ENCODE results near the gene ARL15. TPM values are rescaled to one million over a fixed set of nuclear protein-coding genes. Genes with fewer than 3 reads are reported as not detected.

The ARL15 gene
- total and polyA plus RNA-seq, 4 donors, result 5.0 to 24.8 (median 13.3) TPM

GRCh38 chr5:54117957-54118356 is 192.4 kb downstream of the ARL15 start:
- no peak overlapping the region for H3K9ac ChIP-seq (ENCODE audit: low read depth in 1 of 2, low read length in 2 of 2)
- no peaks in the 10 kb centered on the region for H3K4me1 ChIP-seq (ENCODE audit: control insufficient read depth in 4 of 4, insufficient read depth in 4 of 4, low read length in 3 of 4)
- no peaks in the 10 kb centered on the region for H3K27me3 ChIP-seq (ENCODE audit: control insufficient read depth in 4 of 4, insufficient read depth in 4 of 4, low read length in 3 of 4)
- WGBS, result 93% methylated on average over 2 of the region's 2 CpGs
- H3K9me3 ChIP-seq (ENCODE audit: control insufficient read depth in 4 of 4, low read length in 3 of 4), result no peaks in the 10 kb centered on the region
- no peaks in the 10 kb centered on the region for H3K36me3 ChIP-seq (ENCODE audit: control insufficient read depth in 4 of 4, insufficient read depth in 3 of 4, low read depth in 1 of 4, low read length in 3 of 4)
- H3K4me3 ChIP-seq (ENCODE audit: low read depth in 1 of 3, low read length in 3 of 3), result no peak overlapping the region
- TF ChIP-seq RXRA (IDR thresholded peaks at IDR 0.05) (no peak), HNF4G (IDR thresholded peaks at IDR 0.05) (no peak), GABPA (IDR thresholded peaks at IDR 0.05 in 1 of 2, conservative IDR thresholded peaks at IDR 0.05 in 1 of 2) (no peak), FOXA2 (IDR thresholded peaks at IDR 0.05) (no peak), JUND (IDR thresholded peaks at IDR 0.05) (no peak), YY1 (IDR thresholded peaks at IDR 0.05) (no peak), ZBTB33 (IDR thresholded peaks at IDR 0.05) (no peak), HNF4A (conservative IDR thresholded peaks at IDR 0.05) (no peak), ATF3 (IDR thresholded peaks at IDR 0.05) (no peak), SP1 (IDR thresholded peaks at IDR 0.05) (no peak), REST (IDR thresholded peaks at IDR 0.05) (no peak)
- DNase-seq (ENCODE audit: low spot score), result no peak
- no peak overlapping the region for H3K27ac ChIP-seq (ENCODE audit: low read depth in 1 of 2, low read length in 2 of 2)

GRCh38 chr5:54115735-54116403 is 194.5 kb downstream of the ARL15 start:
- no peak overlapping the region for H3K27ac ChIP-seq (ENCODE audit: low read depth in 1 of 2, low read length in 2 of 2)
- TF ChIP-seq FOXA2 (IDR thresholded peaks at IDR 0.05) (no peak), CTCF (IDR thresholded peaks at IDR 0.05; ENCODE audit: low read depth, low read length, missing input control) (no peak), FOXA1 (IDR thresholded peaks at IDR 0.05) (no peak), HNF4A (conservative IDR thresholded peaks at IDR 0.05) (no peak), HNF4G (IDR thresholded peaks at IDR 0.05) (no peak), JUND (IDR thresholded peaks at IDR 0.05) (no peak), RXRA (IDR thresholded peaks at IDR 0.05) (no peak), RAD21 (IDR thresholded peaks at IDR 0.05) (no peak), REST (IDR thresholded peaks at IDR 0.05) (no peak), ZBTB33 (IDR thresholded peaks at IDR 0.05) (no peak), EGR1 (IDR thresholded peaks at IDR 0.05; ENCODE audit: low read depth in 2 of 2) (no peak), GABPA (IDR thresholded peaks at IDR 0.05 in 1 of 2, conservative IDR thresholded peaks at IDR 0.05 in 1 of 2) (no peak)
- H3K4me1 ChIP-seq (ENCODE audit: control insufficient read depth in 4 of 4, insufficient read depth in 4 of 4, low read length in 3 of 4), result no peaks in the 10 kb centered on the region
- H3K36me3 ChIP-seq (ENCODE audit: control insufficient read depth in 4 of 4, insufficient read depth in 3 of 4, low read depth in 1 of 4, low read length in 3 of 4), result no peaks in the 10 kb centered on the region
- H3K9ac ChIP-seq (ENCODE audit: low read depth in 1 of 2, low read length in 2 of 2), result no peak overlapping the region
- H3K4me3 ChIP-seq (ENCODE audit: low read depth in 1 of 3, low read length in 3 of 3), result no peak overlapping the region
- H3K9me3 ChIP-seq (ENCODE audit: control insufficient read depth in 4 of 4, low read length in 3 of 4), result no peaks in the 10 kb centered on the region
- no peak for DNase-seq (ENCODE audit: low spot score)
- 82% methylated on average over 3 of the region's 3 CpGs for WGBS
- H3K27me3 ChIP-seq (ENCODE audit: control insufficient read depth in 4 of 4, insufficient read depth in 4 of 4, low read length in 3 of 4), result no peaks in the 10 kb centered on the region

Data from liver (tissue), 9 donors.